HUDEP-2 (cell line): ENCODE results near the gene GUCA2A.

Experiments used
- DNase-seq, 76 experiments: peaks; one replicate each; lab custom pipeline; 2025; ENCODE audit not compliant: unreplicated experiment in 76 of 76; lab: John Stamatoyannopoulos, UW

Gene GUCA2A

GRCh38 chr1:42177541-42177981 is 13.0 kb upstream of the GUCA2A start:
- no peak for DNase-seq

- peak in 22 of 76 experiments; percentile 2 to 49 (median 26) for DNase-seq
Measured at GRCh38 chr1:42176902-42177519, 12.5 kb upstream of the GUCA2A start.

- DNase-seq = no peak
Measured at GRCh38 chr1:42175314-42176054, 10.9 kb upstream of the GUCA2A start.

GRCh38 chr1:42173961-42174735 is 9.6 kb upstream of the GUCA2A start:
- no peak for DNase-seq

- peak in 48 of 76 experiments; percentile 6 to 66 (median 26) for DNase-seq
Measured at GRCh38 chr1:42173155-42173933, 8.8 kb upstream of the GUCA2A start.

- DNase-seq = no peak
Measured at GRCh38 chr1:42172381-42173133, 8.0 kb upstream of the GUCA2A start.

GRCh38 chr1:42171679-42172266 is 7.2 kb upstream of the GUCA2A start:
- no peak for DNase-seq

- DNase-seq = no peak
Measured at GRCh38 chr1:42170779-42171621, 6.5 kb upstream of the GUCA2A start.

- no peak for DNase-seq
Measured at GRCh38 chr1:42168763-42169162, 4.2 kb upstream of the GUCA2A start.

GRCh38 chr1:42168391-42168670 is 3.8 kb upstream of the GUCA2A start:
- no peak for DNase-seq

GRCh38 chr1:42167611-42168390 is 3.3 kb upstream of the GUCA2A start:
- DNase-seq = no peak

GRCh38 chr1:42165511-42166210 is 1.1 kb upstream of the GUCA2A start:
- no peak for DNase-seq

GRCh38 chr1:42163536-42164503 is 725 bp downstream of the GUCA2A start:
- no peak for DNase-seq

GRCh38 chr1:42163114-42163513 is 1.4 kb downstream of the GUCA2A start:
- DNase-seq = no peak

- DNase-seq = no peak
Measured at GRCh38 chr1:42162181-42162580, 2.4 kb downstream of the GUCA2A start.

- DNase-seq = no peak
Measured at GRCh38 chr1:42158189-42158588, 6.4 kb downstream of the GUCA2A start.
